Glomerular visceral epithelial cell (primary cell): Measurements from ENCODE around the gene SPOCK3.
"Not testable (repeated sequence)": the region's sequence is repeated elsewhere in the genome, so short reads cannot be mapped to it uniquely, and the experiment has no call there.

Experiments used
- DNase-seq: peaks from one replicate; pipeline ENCODE4 v3.0.0-alpha.2; 2016; ENCODE audit errors: extremely low spot score

SPOCK3 gene

DNA sequence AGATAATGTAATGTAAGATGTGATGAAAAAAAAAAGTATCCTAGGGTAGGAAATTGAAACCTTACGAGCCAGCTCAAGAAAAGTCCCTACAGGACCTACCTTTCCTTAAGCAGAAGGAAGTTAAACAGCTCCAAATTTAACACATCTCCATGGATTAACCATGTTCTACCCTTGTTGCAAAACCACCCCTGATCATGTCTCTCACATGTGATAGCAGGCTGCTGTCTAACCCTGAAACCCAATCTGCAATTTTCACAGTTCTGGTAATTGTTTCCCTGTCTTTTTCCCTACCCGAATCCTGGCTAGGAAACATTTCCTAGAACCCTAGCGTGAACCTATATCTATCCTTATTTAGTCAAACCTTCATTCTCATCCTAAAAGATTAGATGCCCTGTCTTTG is 198.9 kb downstream of the SPOCK3 start:
- DNase-seq: no peak

- no peak for DNase-seq
These were observed 199.3 kb downstream of the SPOCK3 start for GRCh38 chr4:167034983-167035382.

DNA sequence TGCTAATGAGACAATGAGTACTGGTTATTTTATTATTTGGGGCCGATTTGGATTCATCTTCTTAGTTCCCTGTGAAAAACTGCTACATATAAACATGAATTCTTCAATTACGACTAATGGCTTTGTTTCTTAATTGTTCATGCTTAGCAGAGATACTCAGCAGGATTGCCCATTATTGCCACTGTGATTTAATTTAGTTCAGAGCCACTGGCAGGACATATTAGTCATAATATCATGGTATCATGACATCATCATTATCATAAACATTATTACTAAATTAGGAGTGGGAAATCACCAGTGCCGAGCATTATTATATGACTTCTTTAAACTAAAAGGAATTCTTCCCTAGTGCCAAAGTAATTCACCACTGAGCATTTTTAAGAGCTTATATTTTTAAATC is 201.4 kb downstream of the SPOCK3 start:
- DNase-seq: no peak

DNA sequence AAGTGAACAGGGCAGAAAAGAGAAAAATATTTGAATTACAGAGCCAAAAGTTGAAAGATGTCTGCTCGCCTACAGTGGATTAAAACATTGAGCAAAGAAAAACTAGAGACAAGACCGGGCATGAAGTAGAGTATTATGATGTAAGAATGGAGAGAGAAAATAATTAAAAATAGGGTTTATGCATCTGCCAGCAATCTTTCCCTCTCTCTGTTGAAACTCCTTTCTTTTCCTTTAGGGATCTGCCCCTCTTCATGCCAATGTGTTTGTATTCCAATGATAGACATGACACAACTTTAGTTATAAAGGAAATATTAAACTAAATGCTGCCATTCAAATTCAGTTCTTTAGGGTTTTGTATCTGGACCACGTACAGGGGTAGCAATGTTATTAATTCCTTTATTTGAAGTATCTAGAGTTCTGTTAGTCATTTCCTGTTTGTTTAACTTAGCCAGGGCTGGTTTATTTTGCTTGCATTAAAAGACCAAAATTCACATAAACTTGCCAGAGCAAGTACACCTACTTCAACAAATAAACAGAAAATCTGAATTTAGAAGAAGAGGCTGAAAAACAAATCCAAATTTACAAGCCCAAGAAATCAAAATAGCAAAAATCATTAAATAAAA is 202.6 kb downstream of the SPOCK3 start:
- no peak for DNase-seq

DNA sequence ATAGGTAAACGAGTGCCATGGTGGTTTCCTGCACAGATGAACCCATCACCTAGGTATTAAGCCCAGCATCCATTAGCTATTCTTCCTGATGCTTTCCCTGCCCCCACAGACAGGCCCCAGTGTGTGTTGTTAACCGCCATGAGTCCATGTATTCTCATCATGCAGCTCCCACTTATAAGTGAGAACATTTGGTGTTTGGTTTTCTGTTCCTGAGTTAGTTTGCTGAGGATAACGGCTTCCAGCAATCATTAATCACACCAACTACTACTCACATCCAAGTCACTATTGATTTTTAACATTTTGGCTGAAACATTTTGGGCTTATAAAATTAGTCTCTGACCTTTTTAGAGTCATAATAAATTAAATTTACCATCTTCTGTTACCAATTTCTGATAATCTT is 205.3 kb downstream of the SPOCK3 start:
- no peak for DNase-seq

DNA sequence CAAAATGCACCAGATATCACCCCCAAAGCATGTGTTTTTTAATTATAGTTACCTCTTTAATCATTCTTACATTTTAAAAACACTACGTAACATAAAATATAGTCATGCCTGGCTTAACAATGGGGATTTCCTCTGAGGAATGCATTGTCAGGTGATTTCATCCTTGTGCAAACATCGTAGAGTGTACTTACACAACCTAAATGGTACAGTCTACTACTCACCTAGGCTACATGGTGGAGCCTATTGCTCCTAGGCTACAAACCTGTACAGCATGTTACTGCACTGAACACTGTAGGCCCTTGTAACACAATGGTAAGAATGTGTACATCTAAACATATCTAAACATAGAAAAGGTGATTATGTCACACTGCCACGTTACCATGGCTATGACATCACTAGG is 208.6 kb downstream of the SPOCK3 start:
- no peak for DNase-seq

- peak; percentile 4 for DNase-seq
These were observed 210.8 kb downstream of the SPOCK3 start for GRCh38 chr4:167023364-167023925.

DNA sequence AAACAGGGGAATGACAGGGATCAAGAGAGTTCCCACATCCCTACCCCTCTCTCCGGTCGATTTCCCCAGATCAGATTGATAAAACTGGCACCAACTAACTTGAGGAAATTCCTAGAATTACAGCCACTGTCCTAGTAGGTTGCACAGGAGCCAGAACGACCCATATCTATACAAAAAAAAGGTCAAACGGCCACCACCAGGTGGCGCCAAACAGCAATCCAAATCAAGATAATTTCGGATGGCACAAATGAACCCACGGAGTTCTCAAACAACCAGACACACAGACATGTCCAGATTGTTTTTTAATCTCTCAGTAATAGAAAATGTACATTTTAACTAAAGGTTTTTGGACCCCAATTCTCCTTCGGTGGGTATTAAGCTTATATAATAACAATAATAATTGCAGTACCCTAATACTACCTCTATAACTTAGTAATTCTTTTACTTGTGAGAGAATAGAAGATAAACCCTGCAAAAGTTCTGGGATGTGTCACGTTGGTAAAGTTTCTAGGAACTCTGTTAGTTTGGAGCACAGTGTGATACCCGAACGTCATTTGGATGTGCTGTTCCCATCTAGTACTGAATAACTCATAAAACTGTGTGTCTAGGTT is 212.6 kb downstream of the SPOCK3 start:
- peak; percentile 75 for DNase-seq

GRCh38 chr4:167020410-167020809 is 213.9 kb downstream of the SPOCK3 start:
- DNase-seq: no peak

- DNase-seq: no peak
These were observed 219.3 kb downstream of the SPOCK3 start for GRCh38 chr4:167014944-167015343.

- no peak for DNase-seq
These were observed 231.0 kb downstream of the SPOCK3 start for GRCh38 chr4:167003326-167003725.

GRCh38 chr4:167000141-167000852 is 234.0 kb downstream of the SPOCK3 start:
- no peak for DNase-seq

- DNase-seq: no peak
These were observed 238.1 kb downstream of the SPOCK3 start for GRCh38 chr4:166996216-166996615.

GRCh38 chr4:166994686-166995085 is 239.6 kb downstream of the SPOCK3 start:
- no peak for DNase-seq

- DNase-seq: no peak
These were observed 243.2 kb downstream of the SPOCK3 start for GRCh38 chr4:166991006-166991561.

- DNase-seq: no peak
These were observed 244.4 kb downstream of the SPOCK3 start for GRCh38 chr4:166989886-166990285.

- DNase-seq: no peak
These were observed 247.3 kb downstream of the SPOCK3 start for GRCh38 chr4:166987026-166987425.

- DNase-seq: no peak
These were observed 252.4 kb downstream of the SPOCK3 start for GRCh38 chr4:166981847-166982246.

- no peak for DNase-seq
These were observed 253.9 kb downstream of the SPOCK3 start for GRCh38 chr4:166980419-166980818.

DNA sequence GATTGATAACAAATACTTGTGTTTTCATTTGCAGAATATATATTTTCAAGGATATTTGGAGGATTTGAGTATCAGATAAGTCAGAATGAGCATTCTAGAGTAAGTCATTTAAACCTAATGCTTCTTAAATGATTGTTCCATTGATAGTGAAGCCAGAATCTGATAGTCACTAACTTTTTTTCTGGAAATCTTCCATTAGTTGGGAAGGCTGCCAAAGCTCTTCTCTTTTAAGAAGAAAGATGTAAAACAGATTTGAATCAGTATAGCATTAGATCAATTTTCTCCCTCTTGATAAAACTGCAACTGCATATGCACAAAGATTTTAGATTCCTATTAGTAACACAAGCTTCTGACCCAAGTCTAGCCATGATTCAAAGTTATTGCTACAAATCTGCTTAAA is 256.7 kb downstream of the SPOCK3 start:
- DNase-seq: no peak

DNA sequence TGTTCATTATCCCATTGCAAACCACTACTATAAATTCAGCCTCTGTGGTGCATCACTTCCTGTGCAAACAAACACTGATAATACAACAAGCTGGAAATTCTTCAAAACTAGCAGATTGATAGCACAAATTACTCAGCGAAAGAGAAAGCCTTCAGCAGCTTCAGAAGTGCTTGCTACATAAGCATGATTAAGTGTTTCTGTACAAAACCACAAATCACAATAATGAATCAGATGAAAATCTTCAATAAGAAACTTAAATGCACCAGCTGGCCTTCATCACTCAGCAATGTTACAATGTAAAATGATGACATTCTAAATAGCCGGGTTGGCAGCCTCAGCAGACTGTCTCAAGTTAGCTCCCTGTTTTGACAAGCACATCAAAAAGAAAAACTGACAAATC is 262.2 kb downstream of the SPOCK3 start:
- peak; percentile 29 for DNase-seq

- not testable (repeated sequence) for DNase-seq
These were observed 266.1 kb downstream of the SPOCK3 start for GRCh38 chr4:166968219-166968618.

DNA sequence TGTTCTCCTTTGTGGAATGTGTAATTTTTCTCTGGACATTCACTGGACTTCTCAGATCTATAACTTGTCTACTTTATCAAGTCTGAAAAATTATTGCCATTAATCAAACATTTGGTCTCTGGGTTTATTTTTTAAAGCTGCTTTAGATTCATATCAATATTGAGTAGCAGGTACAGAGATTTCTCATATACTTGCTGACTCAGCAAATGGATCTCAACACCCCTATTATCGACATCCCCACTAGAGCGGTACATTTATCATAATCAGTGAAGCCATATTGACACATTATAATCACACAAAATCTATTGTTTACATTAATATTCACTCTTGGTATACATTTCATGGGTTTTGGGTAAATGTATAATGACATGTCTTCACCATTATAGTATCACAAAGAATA is 268.7 kb downstream of the SPOCK3 start:
- no peak for DNase-seq
